ENCODE measurements around the gene ARFGAP3.

ARFGAP3 gene

GRCh38 chr22:42831712-42832111 is 25.4 kb downstream of the ARFGAP3 start:
- POLR2A ChIA-PET (ENCODE audit: low non-redundant PET): no interaction called here
- no peak overlapping the region for H3K27ac ChIP-seq
- DNase-seq (ENCODE audit: low spot score): no peak
- CTCF ChIA-PET: no interaction called here
- no peak for TF ChIP-seq CTCF (conservative IDR thresholded peaks at IDR 0.05; ENCODE audit: low read depth)

GRCh38 chr22:42830161-42830560 is 26.9 kb downstream of the ARFGAP3 start:
- TF ChIP-seq CTCF (conservative IDR thresholded peaks at IDR 0.05; ENCODE audit: low read depth): no peak
- CTCF ChIA-PET: no interaction called here

DNA sequence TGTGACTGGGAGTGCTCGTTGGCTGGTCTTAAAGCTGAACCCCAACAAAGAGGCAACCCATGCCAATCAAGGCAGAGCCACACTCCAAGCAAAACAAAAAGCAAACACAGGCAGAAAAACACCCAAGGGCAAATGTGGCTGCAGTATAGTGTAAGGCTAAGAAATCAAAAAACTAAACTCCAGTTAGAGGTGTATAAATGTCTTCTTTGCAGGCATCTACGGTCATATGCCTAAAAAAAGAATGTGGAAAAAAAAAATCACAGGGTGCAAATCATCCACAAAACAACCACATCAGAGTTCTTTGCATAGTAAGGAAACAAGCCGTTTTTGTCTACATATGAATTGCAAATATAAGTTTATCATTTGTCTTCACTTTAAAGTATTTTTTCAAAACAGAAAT is 27.8 kb downstream of the ARFGAP3 start:
- no peak for TF ChIP-seq CTCF (conservative IDR thresholded peaks at IDR 0.05; ENCODE audit: low read depth)
- CTCF ChIA-PET: no interaction called here
- POLR2A ChIA-PET (ENCODE audit: low non-redundant PET): no interaction called here
- H3K27ac ChIP-seq: no peak overlapping the region
- no peak for DNase-seq (ENCODE audit: low spot score)

More at GRCh38 chr22:42830161-42830560, 26.9 kb downstream of the ARFGAP3 start:
- POLR2A ChIA-PET (ENCODE audit: low non-redundant PET): no interaction called here
- DNase-seq (ENCODE audit: low spot score): no peak
- H3K27ac ChIP-seq: no peak overlapping the region

DNA sequence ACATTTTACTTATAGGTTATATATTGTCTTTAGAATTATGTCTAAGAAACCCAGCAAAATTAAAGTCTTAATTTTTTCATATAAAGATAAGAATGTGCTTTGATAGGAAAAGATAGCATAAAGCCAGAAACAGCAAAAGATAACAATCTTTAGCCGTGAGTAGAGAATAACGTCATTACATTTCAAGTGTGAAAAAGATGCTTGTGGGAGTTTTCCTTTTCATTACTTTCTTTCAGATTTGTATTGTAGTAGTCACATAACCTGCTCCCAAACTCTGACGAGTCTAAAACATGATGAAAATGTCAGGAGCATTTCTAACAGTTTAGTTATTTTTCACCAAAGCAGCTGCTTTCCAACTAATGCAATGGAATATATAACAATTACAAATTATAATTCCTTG is 31.3 kb downstream of the ARFGAP3 start:
- DNase-seq (ENCODE audit: low spot score): no peak
- POLR2A ChIA-PET (ENCODE audit: low non-redundant PET): no interaction called here
- CTCF ChIA-PET: no interaction called here
- no peak overlapping the region for H3K27ac ChIP-seq
- no peak for TF ChIP-seq CTCF (conservative IDR thresholded peaks at IDR 0.05; ENCODE audit: low read depth)

DNA sequence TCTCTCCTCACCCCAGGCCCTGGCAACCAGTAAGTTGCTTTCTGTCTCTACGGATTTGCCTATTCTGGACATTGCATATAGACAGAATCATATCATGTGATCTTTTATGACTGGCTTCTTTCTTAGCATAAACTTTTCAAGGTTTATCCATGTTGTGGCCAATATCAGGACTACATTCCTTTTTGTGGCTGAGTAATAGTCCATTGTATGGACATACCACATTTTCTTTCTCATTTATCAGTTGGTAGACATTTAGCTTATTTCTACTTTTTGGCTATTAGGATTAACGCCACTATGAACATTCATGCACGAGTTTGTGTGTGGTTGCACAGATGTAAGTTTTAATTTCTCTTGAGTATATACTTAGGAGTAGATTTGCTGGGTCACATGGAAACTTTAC is 35.7 kb downstream of the ARFGAP3 start:
- no peak for DNase-seq (ENCODE audit: low spot score)
- ChIA-PET POLR2A (ENCODE audit: low non-redundant PET) (no interaction called here), CTCF (interaction anchor here (0.6 kb wide), 1 partner anchor 38 kb away, joined by 3 read pairs; no protein-coding TSS in a partner anchor)
- H3K27ac ChIP-seq: no peak overlapping the region
- no peak for TF ChIP-seq CTCF (conservative IDR thresholded peaks at IDR 0.05; ENCODE audit: low read depth)

DNA sequence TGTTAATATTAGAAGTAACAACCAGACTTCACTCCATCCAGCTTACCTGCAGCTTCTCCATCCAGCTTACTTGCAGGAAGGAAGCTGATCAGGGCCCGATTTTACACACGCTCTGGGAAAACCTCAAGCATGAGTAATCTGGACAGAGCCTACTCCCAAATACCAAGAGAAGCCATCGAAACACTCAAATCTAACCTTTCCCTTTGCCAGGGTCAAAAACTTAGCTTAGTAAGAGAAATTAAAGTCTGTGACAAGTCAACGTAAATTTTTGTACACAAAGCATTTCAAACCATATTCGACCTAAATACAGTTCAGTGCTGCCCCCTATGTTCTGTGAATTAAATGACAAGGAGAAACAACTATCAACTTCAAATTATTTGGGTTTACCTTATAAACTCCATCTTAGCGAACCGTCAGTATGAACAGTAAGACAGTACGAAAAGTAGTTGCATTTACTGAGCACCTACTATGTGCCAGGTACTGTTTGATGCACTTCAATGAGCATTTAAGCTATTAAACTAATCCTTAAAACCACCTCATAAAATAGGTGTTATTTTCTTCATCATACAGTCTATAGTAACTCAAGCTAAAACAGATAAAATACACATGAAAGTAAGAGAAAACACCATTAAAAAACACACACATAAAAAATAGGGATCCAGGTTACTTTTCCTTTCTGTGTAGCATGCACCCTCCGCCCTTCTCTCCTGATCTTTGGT is 36.9 kb downstream of the ARFGAP3 start:
- DNase-seq (ENCODE audit: low spot score): peak; percentile 24
- CTCF ChIA-PET: interaction anchor here (0.7 kb wide), 2 partner anchors 191 to 270 kb away, joined by 3 read pairs; no protein-coding TSS in a partner anchor

More for the DNA sequence above, 36.9 kb downstream of the ARFGAP3 start:
- POLR2A ChIA-PET (ENCODE audit: low non-redundant PET): interaction anchor here (0.6 kb wide), 1 partner anchor 148 kb away, joined by 3 read pairs; no protein-coding TSS in a partner anchor
- no peak for TF ChIP-seq CTCF (conservative IDR thresholded peaks at IDR 0.05; ENCODE audit: low read depth)
- H3K27ac ChIP-seq: no peak overlapping the region

Measured in RWPE1 (cell line).